ENCODE measurements around the gene FBLN1.
A peak's percentile ranks its signal among the peaks of the same experiment; 100 is the strongest.
"Not testable (repeated sequence)": the region's sequence is repeated elsewhere in the genome, so short reads cannot be mapped to it uniquely, and the experiment has no call there.

The FBLN1 gene

GRCh38 chr22:45589556-45589955, 86.9 kb downstream of the FBLN1 start:
- no peak for DNase-seq (ENCODE audit: low read depth)

DNA sequence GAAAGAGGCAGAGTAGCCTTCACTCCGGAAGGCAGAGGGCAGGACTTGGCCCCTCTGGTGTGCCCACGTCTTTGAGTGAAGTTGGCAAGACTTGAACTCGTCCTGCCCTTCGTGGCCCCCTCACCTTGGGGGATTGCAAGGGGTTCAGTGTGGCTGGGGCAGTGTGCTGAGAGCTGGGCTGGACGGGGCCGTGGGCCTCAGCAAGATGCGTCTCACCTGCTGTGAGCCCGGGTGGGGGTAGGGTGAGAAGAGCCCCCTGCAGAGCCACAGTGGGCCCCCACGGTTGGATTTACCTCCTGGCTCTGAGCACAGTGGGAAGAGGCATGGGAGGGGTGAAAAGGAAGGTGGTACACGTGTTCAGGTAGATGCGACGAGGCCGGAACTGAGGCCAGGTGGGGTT, 87.6 kb downstream of the FBLN1 start:
- no peak for DNase-seq (ENCODE audit: low read depth)
- TF ChIP-seq, protein P1, sequence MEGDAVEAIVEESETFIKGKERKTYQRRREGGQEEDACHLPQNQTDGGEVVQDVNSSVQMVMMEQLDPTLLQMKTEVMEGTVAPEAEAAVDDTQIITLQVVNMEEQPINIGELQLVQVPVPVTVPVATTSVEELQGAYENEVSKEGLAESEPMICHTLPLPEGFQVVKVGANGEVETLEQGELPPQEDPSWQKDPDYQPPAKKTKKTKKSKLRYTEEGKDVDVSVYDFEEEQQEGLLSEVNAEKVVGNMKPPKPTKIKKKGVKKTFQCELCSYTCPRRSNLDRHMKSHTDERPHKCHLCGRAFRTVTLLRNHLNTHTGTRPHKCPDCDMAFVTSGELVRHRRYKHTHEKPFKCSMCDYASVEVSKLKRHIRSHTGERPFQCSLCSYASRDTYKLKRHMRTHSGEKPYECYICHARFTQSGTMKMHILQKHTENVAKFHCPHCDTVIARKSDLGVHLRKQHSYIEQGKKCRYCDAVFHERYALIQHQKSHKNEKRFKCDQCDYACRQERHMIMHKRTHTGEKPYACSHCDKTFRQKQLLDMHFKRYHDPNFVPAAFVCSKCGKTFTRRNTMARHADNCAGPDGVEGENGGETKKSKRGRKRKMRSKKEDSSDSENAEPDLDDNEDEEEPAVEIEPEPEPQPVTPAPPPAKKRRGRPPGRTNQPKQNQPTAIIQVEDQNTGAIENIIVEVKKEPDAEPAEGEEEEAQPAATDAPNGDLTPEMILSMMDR (IDR thresholded peaks at IDR 0.05; ENCODE audit: low read depth, low read length), result no peak
- TF ChIP-seq MAX (IDR thresholded peaks at IDR 0.05; ENCODE audit: low read depth, low read length), result no peak
- no peak overlapping the region for H3K4me3 ChIP-seq (ENCODE audit: low read depth, low read length)

More at GRCh38 chr22:45589556-45589955, 86.9 kb downstream of the FBLN1 start:
- TF ChIP-seq, protein P1 (IDR thresholded peaks at IDR 0.05; ENCODE audit: low read depth, low read length), result no peak
- no peak for TF ChIP-seq POLR2A (IDR thresholded peaks at IDR 0.05; ENCODE audit: extremely low read depth, insufficient read length)
- TF ChIP-seq MAX (IDR thresholded peaks at IDR 0.05; ENCODE audit: low read depth, low read length), result no peak
- no peak for TF ChIP-seq MYC (IDR thresholded peaks at IDR 0.05; ENCODE audit: low read depth, low read length)
- H3K4me3 ChIP-seq (ENCODE audit: low read depth, low read length), result no peak overlapping the region

DNA sequence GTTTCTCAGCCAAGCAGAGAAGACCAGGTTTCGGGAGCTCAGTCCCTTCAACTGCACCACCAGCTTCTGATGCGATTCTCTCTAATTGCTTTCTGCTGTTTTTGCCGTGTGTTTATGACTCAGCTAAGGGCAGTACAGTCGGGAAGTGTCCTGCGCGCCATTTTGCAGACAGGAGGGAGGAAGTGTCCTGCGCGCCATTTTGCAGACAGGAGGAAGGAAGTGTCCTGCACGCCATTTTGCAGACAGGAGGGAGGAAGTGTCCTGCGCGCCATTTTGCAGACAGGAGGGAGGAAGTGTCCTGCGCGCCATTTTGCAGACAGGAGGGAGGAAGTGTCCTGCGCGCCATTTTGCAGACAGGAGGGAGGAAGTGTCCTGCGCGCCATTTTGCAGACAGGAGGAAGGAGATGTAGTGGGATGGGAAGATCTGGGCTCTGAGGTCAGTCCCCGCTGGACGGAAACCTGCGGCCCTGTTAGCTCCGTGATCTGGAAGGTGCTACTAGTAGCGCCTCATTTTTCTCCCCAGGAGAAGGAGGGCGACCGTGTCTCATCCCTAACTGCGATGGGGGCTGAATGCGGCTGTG, 89.0 kb downstream of the FBLN1 start:
- not testable (repeated sequence) for H3K4me3 ChIP-seq (ENCODE audit: low read depth, low read length); DNase-seq (ENCODE audit: low read depth)

- no peak overlapping the region for H3K4me3 ChIP-seq (ENCODE audit: low read depth, low read length)
- DNase-seq (ENCODE audit: low read depth), result no peak
- TF ChIP-seq, protein P1 (IDR thresholded peaks at IDR 0.05; ENCODE audit: low read depth, low read length), result no peak
- TF ChIP-seq MAX (IDR thresholded peaks at IDR 0.05; ENCODE audit: low read depth, low read length), result no peak
- TF ChIP-seq MYC (IDR thresholded peaks at IDR 0.05; ENCODE audit: low read depth, low read length), result no peak
- TF ChIP-seq POLR2A (IDR thresholded peaks at IDR 0.05; ENCODE audit: extremely low read depth, insufficient read length), result no peak
Observed at GRCh38 chr22:45594123-45594941, 91.6 kb downstream of the FBLN1 start.

DNA sequence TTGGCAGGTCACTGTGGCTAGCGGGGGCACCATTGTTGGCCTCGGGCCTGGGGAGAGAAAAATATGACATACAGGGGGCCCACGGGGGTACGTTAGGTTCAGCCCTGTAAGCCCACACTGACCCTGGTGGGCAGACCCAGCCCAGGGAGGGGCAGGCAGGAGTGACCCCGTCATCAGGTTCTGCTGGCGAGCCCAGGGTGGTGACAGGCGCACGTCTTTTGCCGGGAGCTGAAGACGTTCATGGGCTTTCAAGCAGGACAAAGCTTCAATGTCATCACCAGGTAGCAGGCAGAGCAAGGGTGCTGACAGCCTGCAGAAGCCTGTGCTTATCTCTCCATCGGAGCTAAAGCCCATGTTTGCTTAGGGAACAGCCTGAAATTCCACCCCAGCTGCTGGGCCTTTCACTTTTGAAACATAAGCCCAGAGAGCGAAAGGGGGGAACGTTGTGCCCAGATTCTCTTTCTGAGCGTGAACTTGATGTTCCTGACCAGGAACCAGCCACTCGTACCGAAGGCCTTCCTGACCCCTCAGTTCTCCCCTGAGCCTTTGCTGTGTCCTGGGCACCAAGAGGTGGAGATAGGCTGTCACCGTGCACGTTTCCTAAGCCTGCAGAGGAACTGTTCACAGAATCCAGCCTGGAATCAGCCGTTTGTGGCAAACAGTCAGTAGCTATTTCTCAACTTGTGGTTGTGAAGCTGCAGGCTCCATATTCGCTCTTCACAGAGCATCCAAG, 94.9 kb downstream of the FBLN1 start:
- H3K4me3 ChIP-seq (ENCODE audit: low read depth, low read length), result no peak overlapping the region
- TF ChIP-seq MYC (IDR thresholded peaks at IDR 0.05; ENCODE audit: low read depth, low read length) (no peak), POLR2A (IDR thresholded peaks at IDR 0.05; ENCODE audit: extremely low read depth, insufficient read length) (no peak), MAX (IDR thresholded peaks at IDR 0.05; ENCODE audit: low read depth, low read length) (no peak)
- TF ChIP-seq, protein P1 (IDR thresholded peaks at IDR 0.05; ENCODE audit: low read depth, low read length), result no peak
- peak; percentile 80 for DNase-seq (ENCODE audit: low read depth)

DNA sequence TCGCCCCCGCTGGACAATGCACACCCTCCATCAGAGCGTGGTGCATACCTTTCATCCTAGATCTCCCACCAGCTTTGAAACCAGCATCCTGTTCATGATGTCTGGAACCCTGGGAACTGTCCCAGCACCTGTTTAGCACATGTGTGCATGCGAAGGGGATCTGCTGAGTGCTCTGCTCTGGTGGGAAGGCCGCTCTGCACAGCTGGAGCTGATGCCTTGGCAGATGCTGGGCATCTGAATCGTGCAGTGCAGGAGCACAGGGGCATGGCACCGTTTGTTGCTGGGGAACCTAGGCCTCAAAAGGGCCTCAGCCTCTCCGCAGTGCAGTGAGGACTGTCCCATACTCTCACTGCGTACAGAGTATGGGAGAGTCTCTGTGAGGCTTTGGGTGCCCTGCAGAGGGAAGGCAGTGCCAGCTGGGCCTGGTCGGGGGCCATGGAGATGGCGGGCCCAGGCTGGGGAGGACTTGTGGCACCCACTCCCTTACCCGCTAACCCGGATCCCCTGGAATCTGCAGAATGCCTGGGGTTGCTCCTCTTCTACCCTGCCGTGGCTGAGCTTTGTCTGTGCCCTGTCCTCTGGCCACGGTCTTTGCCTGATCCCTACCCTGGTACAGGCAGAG, 96.0 kb downstream of the FBLN1 start:
- no peak overlapping the region for H3K4me3 ChIP-seq (ENCODE audit: low read depth, low read length)
- DNase-seq (ENCODE audit: low read depth), result no peak
- no peak for TF ChIP-seq MAX (IDR thresholded peaks at IDR 0.05; ENCODE audit: low read depth, low read length)
- TF ChIP-seq, protein P1 (IDR thresholded peaks at IDR 0.05; ENCODE audit: low read depth, low read length), result no peak
- no peak for TF ChIP-seq POLR2A (IDR thresholded peaks at IDR 0.05; ENCODE audit: extremely low read depth, insufficient read length)
- no peak for TF ChIP-seq MYC (IDR thresholded peaks at IDR 0.05; ENCODE audit: low read depth, low read length)
